ENCODE results near the gene VCAN.

Gene VCAN

GRCh38 chr5:83540105-83540504, 68.6 kb downstream of the VCAN start:
- no peak for DNase-seq

DNA sequence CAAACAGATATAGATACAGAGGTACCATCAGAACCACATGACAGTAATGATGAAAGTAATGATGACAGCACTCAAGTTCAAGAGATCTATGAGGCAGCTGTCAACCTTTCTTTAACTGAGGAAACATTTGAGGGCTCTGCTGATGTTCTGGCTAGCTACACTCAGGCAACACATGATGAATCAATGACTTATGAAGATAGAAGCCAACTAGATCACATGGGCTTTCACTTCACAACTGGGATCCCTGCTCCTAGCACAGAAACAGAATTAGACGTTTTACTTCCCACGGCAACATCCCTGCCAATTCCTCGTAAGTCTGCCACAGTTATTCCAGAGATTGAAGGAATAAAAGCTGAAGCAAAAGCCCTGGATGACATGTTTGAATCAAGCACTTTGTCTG, 69.2 kb downstream of the VCAN start:
- no peak for DNase-seq

DNA sequence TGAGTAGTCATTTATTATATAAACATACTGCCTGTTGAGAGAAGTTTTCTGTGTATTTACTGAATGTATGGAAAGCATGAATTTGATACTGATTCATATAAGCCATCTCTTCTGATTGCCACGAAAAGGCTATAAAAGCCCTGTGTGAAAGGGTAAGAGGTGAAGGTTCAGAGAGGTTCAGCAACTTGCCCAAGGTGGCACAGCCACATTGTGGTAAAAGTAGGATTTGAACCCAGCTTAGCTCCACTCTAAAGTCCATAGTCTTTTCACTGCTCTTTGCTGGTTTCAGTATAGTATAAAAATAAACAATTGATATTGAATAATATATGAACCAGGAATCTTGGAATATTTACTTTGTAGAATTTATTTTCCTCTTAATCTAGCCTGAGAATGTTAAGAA, 71.3 kb downstream of the VCAN start:
- no peak for DNase-seq

GRCh38 chr5:83543898-83544297, 72.4 kb downstream of the VCAN start:
- no peak for DNase-seq

DNA sequence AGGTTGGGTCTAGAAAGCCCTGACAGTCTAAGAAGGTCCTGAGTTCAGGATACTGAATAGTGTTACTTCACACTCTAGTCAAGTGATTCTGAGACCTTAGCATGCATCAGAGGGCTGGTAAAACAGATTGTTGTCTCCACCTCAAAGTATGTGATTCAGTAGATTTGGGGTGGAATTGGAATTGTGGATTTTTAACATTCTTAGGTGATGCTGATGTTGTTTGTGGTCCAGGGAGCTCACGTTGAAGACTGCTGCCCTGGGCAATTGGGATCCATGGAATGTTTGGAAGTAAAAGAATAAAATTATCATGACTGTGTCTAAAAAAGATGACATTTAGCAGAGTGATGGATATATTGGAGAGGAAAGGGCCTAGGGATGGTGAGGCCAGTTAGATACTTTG, 75.6 kb downstream of the VCAN start:
- no peak for DNase-seq

GRCh38 chr5:83547889-83548288, 76.3 kb downstream of the VCAN start:
- no peak for DNase-seq

- no peak for DNase-seq
These were observed 77.0 kb downstream of the VCAN start for GRCh38 chr5:83548581-83548980.

DNA sequence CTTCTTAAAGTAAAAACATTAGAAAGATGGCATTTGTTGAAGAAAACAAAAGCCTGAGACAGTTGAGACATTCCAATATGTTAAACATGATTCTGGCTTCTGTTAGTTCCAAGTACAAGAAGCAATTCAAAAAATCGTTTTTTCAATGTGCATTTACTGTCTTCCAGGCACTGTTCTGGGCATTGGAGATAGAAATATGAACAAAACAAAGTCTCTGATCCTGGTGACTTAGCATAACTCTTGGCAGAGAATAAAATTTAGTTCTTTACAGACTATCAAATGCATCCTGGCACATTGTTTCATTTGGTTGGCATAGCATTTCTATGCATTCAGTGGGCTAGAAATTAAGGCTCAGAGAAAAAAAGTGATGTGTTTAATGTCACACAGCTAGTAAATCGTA, 77.5 kb downstream of the VCAN start:
- DNase-seq, result no peak

GRCh38 chr5:83549674-83550073, 78.1 kb downstream of the VCAN start:
- DNase-seq, result no peak

GRCh38 chr5:83551821-83552220, 80.3 kb downstream of the VCAN start:
- DNase-seq, result no peak

GRCh38 chr5:83552275-83552674, 80.7 kb downstream of the VCAN start:
- DNase-seq, result no peak

GRCh38 chr5:83553000-83553486, 81.5 kb downstream of the VCAN start:
- DNase-seq, result no peak

- no peak for DNase-seq
These were observed 82.6 kb downstream of the VCAN start for GRCh38 chr5:83554133-83554532.

DNA sequence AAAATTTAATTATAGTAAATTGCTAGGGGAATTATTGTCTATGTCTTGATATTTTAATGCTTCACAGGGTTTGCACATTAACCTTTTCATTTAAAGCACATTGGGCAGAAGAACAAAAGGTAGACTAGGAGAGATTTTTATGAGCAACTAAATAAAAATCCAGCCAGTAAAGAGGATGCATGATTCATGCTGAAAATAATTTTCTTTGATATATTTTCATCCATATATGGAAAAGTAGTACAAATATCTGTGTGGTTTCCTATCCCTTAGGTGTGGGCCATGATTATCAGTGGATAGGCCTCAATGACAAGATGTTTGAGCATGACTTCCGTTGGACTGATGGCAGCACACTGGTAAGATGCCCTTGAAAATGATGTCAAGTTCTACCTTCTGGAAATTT, 83.1 kb downstream of the VCAN start:
- no peak for DNase-seq

DNA sequence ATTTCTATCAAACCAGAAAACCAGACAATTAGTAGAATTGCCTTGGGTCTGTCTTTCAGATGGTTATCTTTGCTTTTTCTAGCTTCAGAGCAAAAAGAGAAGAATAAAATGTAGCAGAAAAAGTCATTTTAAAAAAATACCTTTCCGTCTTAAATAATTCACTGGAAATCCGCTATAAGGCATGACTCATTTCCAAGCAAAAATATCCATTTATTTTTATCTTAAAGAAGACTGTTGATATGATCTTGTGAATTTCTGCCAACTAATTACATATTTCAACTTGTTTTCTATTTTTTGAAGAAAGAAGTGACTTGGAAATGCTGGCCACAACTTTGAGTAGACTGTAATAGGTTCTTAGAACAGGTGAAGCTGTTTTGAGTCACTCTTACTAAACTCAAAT, 83.7 kb downstream of the VCAN start:
- no peak for DNase-seq

DNA sequence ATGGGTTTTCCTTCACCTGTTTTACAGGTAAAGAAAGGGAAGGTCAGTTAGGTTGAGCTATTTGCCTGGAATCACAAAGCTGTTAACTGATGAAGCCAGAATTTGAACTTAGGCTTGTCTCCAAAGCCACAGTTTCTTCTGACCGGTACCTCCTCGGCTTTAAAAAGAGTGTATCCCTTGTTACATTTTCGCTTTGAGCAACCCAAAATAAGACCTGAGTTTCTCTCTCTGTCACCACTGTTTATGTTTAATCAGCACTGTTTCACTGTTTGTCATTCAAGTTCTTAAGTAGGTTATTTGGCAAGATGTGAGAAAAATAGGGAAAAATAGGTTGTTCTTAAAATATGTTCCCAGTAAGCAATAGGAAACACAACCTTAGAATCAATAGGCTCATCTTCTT, 84.6 kb downstream of the VCAN start:
- no peak for DNase-seq

DNA sequence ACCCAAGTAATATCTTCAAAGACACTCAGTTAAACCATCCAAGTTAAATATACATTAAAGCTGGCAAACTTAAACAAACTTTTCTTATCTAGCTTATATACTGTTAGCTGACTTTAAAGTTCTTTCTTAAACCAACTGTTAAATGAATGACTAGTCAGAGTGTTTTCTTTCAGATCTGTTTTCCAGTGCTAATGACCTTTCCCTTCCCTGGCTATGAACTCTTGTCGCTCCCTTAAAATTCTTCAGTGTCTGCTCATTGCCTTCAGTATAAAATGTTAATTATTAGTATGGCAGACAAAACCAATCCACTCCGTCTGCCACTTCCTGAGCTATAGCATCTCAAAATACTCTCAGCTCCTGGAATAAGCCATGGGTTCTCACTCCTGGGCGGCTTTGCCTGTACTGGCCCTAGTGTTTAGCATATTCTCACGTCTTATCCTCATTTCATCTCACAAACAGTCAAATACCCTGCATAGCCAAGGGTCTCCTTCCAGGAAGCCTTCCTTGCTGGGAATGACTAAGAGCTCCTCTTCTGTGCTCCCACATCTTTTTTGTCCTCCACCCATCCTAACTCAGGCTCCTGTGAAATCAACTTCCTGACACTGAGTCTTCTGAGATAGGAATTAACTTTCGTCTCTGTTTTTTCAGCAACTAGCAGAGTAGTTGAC, 87.7 kb downstream of the VCAN start:
- no peak for DNase-seq

DNA sequence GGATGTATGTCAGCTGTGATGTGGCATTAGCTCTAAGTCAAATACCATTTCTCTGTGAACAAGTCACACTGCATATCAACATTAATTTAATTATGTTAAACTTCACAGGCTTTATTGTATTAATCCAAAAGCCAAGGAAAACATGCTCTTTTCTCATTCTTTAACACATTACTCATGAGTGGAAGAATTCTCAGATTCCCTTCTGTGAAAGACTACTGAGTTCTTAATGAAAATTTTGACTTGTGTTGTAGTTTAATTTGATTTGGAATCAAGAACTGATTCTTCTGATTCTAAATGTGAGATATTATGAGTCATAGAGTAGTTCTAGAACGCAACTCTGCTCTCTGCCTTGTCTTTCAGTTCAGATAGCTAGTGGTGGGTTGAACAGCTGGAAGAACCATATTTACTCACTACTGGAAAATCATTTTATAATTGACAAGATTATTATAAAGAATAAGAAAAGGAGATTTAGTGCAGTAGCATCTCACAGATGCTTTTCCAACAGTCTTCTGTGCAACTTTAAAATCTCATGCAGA, 90.6 kb downstream of the VCAN start:
- DNase-seq, result no peak

- DNase-seq, result no peak
These were observed 91.4 kb downstream of the VCAN start for GRCh38 chr5:83562791-83563557.

GRCh38 chr5:83563631-83564030, 92.1 kb downstream of the VCAN start:
- no peak for DNase-seq

DNA sequence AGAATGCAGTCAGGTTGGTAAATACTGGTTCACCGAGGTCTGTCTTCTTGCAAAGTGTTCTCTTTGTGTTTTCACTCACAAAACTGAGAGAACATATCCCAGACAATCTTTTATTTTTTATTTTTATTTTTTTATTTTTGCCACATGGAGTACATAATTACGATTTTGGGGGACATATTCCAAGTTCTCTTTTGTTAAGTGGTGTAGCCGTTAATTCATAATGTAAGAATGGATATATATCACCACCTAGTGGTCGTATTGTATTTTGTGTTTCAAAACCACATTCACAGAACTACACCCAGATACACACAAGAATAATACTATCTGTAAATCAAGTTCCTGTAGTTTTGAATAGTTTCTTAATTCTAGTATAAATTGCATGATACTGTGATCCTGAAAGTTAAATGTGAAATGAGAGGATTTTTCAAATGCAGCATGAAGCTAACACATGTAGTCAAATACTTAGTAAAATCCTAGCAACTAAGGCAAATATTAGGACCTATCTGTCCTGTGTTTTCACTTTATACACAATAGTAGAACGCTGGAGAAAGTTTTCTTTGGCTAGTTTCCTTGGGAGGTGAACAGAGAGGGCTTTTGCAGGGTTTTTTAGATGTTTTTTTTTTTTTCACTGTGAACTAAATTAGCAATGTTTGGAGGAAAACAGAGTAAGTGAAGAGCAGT, 92.7 kb downstream of the VCAN start:
- no peak for DNase-seq

DNA sequence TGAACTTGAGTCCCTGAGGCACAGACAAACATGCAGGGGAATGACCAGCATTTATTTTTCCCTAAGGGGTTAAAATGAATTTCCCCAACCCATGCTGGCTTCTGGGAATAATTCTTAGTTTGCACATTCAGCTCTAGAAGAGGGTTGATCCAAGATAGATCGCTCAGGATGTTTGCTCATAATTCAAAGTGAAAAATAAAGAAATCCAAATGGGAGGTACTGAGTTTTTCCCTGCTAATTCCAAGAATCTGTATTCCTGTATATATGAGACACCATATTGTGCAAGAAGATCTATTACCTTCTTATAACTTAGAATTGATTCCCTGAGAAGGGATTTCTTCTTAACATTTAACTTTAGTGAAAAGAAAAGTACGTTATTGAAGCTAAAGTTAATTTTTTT, 96.2 kb downstream of the VCAN start:
- no peak for DNase-seq

GRCh38 chr5:83568186-83568585, 96.6 kb downstream of the VCAN start:
- DNase-seq, result no peak

DNA sequence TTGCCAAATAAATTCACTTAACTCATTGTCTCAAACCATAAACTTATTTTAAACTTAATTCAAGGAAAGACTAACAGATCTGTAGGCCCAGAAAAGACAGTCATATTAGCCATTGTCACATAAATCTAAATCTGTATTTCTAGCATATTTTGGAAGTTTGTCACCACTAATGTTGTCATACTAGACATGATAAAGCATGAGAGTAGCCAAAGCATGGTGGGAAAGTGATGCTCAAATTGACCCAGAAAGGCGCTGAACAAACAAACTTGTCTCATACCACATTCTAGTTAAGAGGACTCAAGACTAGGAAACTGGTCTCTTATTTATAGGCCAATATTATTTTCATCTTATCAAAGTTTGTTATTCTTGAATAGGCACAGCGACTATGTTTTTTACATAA, 99.4 kb downstream of the VCAN start:
- DNase-seq, result no peak

Data from stimulated activated CD4-positive, alpha-beta T cell treated with anti-CD3 and anti-CD28 coated beads, Interleukin-4, amount 100 ng/mL, for 4 hours (primary cell).